ENCODE data around the gene SEC61G. TPM values are rescaled to one million over a fixed set of nuclear protein-coding genes. Genes with fewer than 3 reads are reported as not detected.

SEC61G gene
- total RNA-seq, 1 donor, result 107 TPM

- H3K9me3 ChIP-seq (ENCODE audit: low read depth, low read length), result no peaks in the 10 kb centered on the region
- H3K27me3 ChIP-seq (ENCODE audit: insufficient read depth, low read length), result peaks cover 3% of the 10 kb centered on the region
- no peak overlapping the region for H3K4me3 ChIP-seq (ENCODE audit: low read length)
- H3K4me1 ChIP-seq (ENCODE audit: insufficient read depth, low read length), result peaks cover 2% of the 10 kb centered on the region
Measured at GRCh38 chr7:54778696-54779540, 19.9 kb upstream of the SEC61G start.

- H3K27me3 ChIP-seq (ENCODE audit: insufficient read depth, low read length), result peaks cover 6% of the 10 kb centered on the region
- no peak overlapping the region for H3K4me3 ChIP-seq (ENCODE audit: low read length)
- H3K4me1 ChIP-seq (ENCODE audit: insufficient read depth, low read length), result peaks cover 4% of the 10 kb centered on the region
- no peaks in the 10 kb centered on the region for H3K9me3 ChIP-seq (ENCODE audit: low read depth, low read length)
Measured at GRCh38 chr7:54778166-54778565, 19.2 kb upstream of the SEC61G start.

- Histone ChIP-seq H3K4me3 (ENCODE audit: low read length) (no peak overlapping the region), H3K27me3 (ENCODE audit: insufficient read depth, low read length) (peaks cover 20% of the 10 kb centered on the region), H3K9me3 (ENCODE audit: low read depth, low read length) (no peaks in the 10 kb centered on the region), H3K4me1 (ENCODE audit: insufficient read depth, low read length) (peaks cover 4% of the 10 kb centered on the region)
Measured at GRCh38 chr7:54774785-54775740, 16.1 kb upstream of the SEC61G start.

GRCh38 chr7:54773472-54774399, 14.7 kb upstream of the SEC61G start:
- peaks cover 27% of the 10 kb centered on the region for H3K27me3 ChIP-seq (ENCODE audit: insufficient read depth, low read length)
- H3K4me1 ChIP-seq (ENCODE audit: insufficient read depth, low read length), result peaks cover 4% of the 10 kb centered on the region
- H3K9me3 ChIP-seq (ENCODE audit: low read depth, low read length), result no peaks in the 10 kb centered on the region
- H3K4me3 ChIP-seq (ENCODE audit: low read length), result peak overlapping the region; percentile 10

GRCh38 chr7:54769203-54769602, 10.2 kb upstream of the SEC61G start:
- peaks cover 39% of the 10 kb centered on the region for H3K27me3 ChIP-seq (ENCODE audit: insufficient read depth, low read length)
- H3K4me3 ChIP-seq (ENCODE audit: low read length), result no peak overlapping the region

GRCh38 chr7:54764861-54765260, 5.8 kb upstream of the SEC61G start:
- Histone ChIP-seq H3K27me3 (ENCODE audit: insufficient read depth, low read length) (peaks cover 25% of the 10 kb centered on the region), H3K4me1 (ENCODE audit: insufficient read depth, low read length) (peaks cover 2% of the 10 kb centered on the region), H3K4me3 (ENCODE audit: low read length) (no peak overlapping the region), H3K9me3 (ENCODE audit: low read depth, low read length) (no peaks in the 10 kb centered on the region)

More at GRCh38 chr7:54769203-54769602, 10.2 kb upstream of the SEC61G start:
- peaks cover 4% of the 10 kb centered on the region for H3K4me1 ChIP-seq (ENCODE audit: insufficient read depth, low read length)
- H3K9me3 ChIP-seq (ENCODE audit: low read depth, low read length), result no peaks in the 10 kb centered on the region

GRCh38 chr7:54757711-54758110, 1.3 kb downstream of the SEC61G start:
- Histone ChIP-seq H3K4me3 (ENCODE audit: low read length) (no peak overlapping the region), H3K27me3 (ENCODE audit: insufficient read depth, low read length) (no peaks in the 10 kb centered on the region), H3K4me1 (ENCODE audit: insufficient read depth, low read length) (peaks cover 22% of the 10 kb centered on the region), H3K9me3 (ENCODE audit: low read depth, low read length) (no peaks in the 10 kb centered on the region)

GRCh38 chr7:54749200-54749599, 9.8 kb downstream of the SEC61G start:
- Histone ChIP-seq H3K4me3 (ENCODE audit: low read length) (no peak overlapping the region), H3K9me3 (ENCODE audit: low read depth, low read length) (no peaks in the 10 kb centered on the region), H3K27me3 (ENCODE audit: insufficient read depth, low read length) (no peaks in the 10 kb centered on the region), H3K4me1 (ENCODE audit: insufficient read depth, low read length) (no peaks in the 10 kb centered on the region)

GRCh38 chr7:54747234-54747633, 11.8 kb downstream of the SEC61G start:
- H3K4me1 ChIP-seq (ENCODE audit: insufficient read depth, low read length), result no peaks in the 10 kb centered on the region
- no peak overlapping the region for H3K4me3 ChIP-seq (ENCODE audit: low read length)
- H3K9me3 ChIP-seq (ENCODE audit: low read depth, low read length), result no peaks in the 10 kb centered on the region
- H3K27me3 ChIP-seq (ENCODE audit: insufficient read depth, low read length), result no peaks in the 10 kb centered on the region

GRCh38 chr7:54743580-54743979, 15.4 kb downstream of the SEC61G start:
- Histone ChIP-seq H3K4me3 (ENCODE audit: low read length) (no peak overlapping the region), H3K4me1 (ENCODE audit: insufficient read depth, low read length) (no peaks in the 10 kb centered on the region), H3K27me3 (ENCODE audit: insufficient read depth, low read length) (no peaks in the 10 kb centered on the region), H3K9me3 (ENCODE audit: low read depth, low read length) (no peaks in the 10 kb centered on the region)

GRCh38 chr7:54738737-54739136, 20.3 kb downstream of the SEC61G start:
- no peak overlapping the region for H3K4me3 ChIP-seq (ENCODE audit: low read length)
- H3K9me3 ChIP-seq (ENCODE audit: low read depth, low read length), result no peaks in the 10 kb centered on the region
- no peaks in the 10 kb centered on the region for H3K4me1 ChIP-seq (ENCODE audit: insufficient read depth, low read length)
- no peaks in the 10 kb centered on the region for H3K27me3 ChIP-seq (ENCODE audit: insufficient read depth, low read length)

GRCh38 chr7:54729107-54729506, 29.9 kb downstream of the SEC61G start:
- no peaks in the 10 kb centered on the region for H3K9me3 ChIP-seq (ENCODE audit: low read depth, low read length)
- H3K27me3 ChIP-seq (ENCODE audit: insufficient read depth, low read length), result no peaks in the 10 kb centered on the region
- no peaks in the 10 kb centered on the region for H3K4me1 ChIP-seq (ENCODE audit: insufficient read depth, low read length)
- no peak overlapping the region for H3K4me3 ChIP-seq (ENCODE audit: low read length)

- Histone ChIP-seq H3K4me3 (ENCODE audit: low read length) (no peak overlapping the region), H3K4me1 (ENCODE audit: insufficient read depth, low read length) (no peaks in the 10 kb centered on the region), H3K27me3 (ENCODE audit: insufficient read depth, low read length) (no peaks in the 10 kb centered on the region), H3K9me3 (ENCODE audit: low read depth, low read length) (no peaks in the 10 kb centered on the region)
Measured at GRCh38 chr7:54728411-54728810, 30.6 kb downstream of the SEC61G start.

- no peaks in the 10 kb centered on the region for H3K4me1 ChIP-seq (ENCODE audit: insufficient read depth, low read length)
- H3K9me3 ChIP-seq (ENCODE audit: low read depth, low read length), result no peaks in the 10 kb centered on the region
- no peak overlapping the region for H3K4me3 ChIP-seq (ENCODE audit: low read length)
- H3K27me3 ChIP-seq (ENCODE audit: insufficient read depth, low read length), result no peaks in the 10 kb centered on the region
Measured at GRCh38 chr7:54725255-54725654, 33.8 kb downstream of the SEC61G start.

Data from mononuclear cell (primary cell).